Measurements from ENCODE around the gene PRKCD. TPM values are rescaled to one million over a fixed set of nuclear protein-coding genes. Genes with fewer than 3 reads are reported as not detected.

The PRKCD gene
- total RNA-seq, 1 donor from 2014 or later: 24.0 TPM

- no peak for TF ChIP-seq CTCF (conservative IDR thresholded peaks at IDR 0.05)
- Mint-ChIP-seq H3K4me3 (no peak overlapping the region), H3K36me3 (no peaks in the 10 kb centered on the region), H3K9me3 (no peaks in the 10 kb centered on the region), H3K27ac (no peak overlapping the region), H3K27me3 (peaks cover 25% of the 10 kb centered on the region), H3K4me1 (ENCODE audit: unreplicated experiment) (peaks cover 28% of the 10 kb centered on the region)
- DNase-seq (ENCODE audit: extremely low spot score, unreplicated experiment): no peak
These were observed 5.2 kb upstream of the PRKCD start for GRCh38 chr3:53155760-53156159.

- TF ChIP-seq CTCF (conservative IDR thresholded peaks at IDR 0.05): no peak
- Mint-ChIP-seq H3K36me3 (no peaks in the 10 kb centered on the region), H3K27me3 (peaks cover 25% of the 10 kb centered on the region), H3K27ac (no peak overlapping the region), H3K4me3 (no peak overlapping the region), H3K4me1 (ENCODE audit: unreplicated experiment) (peaks cover 28% of the 10 kb centered on the region), H3K9me3 (no peaks in the 10 kb centered on the region)
- no peak for DNase-seq (ENCODE audit: extremely low spot score, unreplicated experiment)
These were observed 4.6 kb upstream of the PRKCD start for GRCh38 chr3:53156368-53156834.

GRCh38 chr3:53157974-53158580 lies 2.9 kb upstream of the PRKCD start:
- no peak overlapping the region for H3K27ac Mint-ChIP-seq
- no peak overlapping the region for H3K4me3 Mint-ChIP-seq
- no peaks in the 10 kb centered on the region for H3K36me3 Mint-ChIP-seq
- H3K9me3 Mint-ChIP-seq: no peaks in the 10 kb centered on the region
- peaks cover 28% of the 10 kb centered on the region for H3K27me3 Mint-ChIP-seq
- TF ChIP-seq CTCF (conservative IDR thresholded peaks at IDR 0.05): no peak
- H3K4me1 Mint-ChIP-seq (ENCODE audit: unreplicated experiment): peaks cover 37% of the 10 kb centered on the region
- DNase-seq (ENCODE audit: extremely low spot score, unreplicated experiment): no peak

- peak overlapping the region; percentile 89 for H3K4me3 Mint-ChIP-seq
- DNase-seq (ENCODE audit: extremely low spot score, unreplicated experiment): no peak
- peak overlapping the region; percentile 81 for H3K27ac Mint-ChIP-seq
- H3K36me3 Mint-ChIP-seq: no peaks in the 10 kb centered on the region
- TF ChIP-seq CTCF (conservative IDR thresholded peaks at IDR 0.05): no peak
- H3K27me3 Mint-ChIP-seq: peaks cover 25% of the 10 kb centered on the region
- H3K9me3 Mint-ChIP-seq: no peaks in the 10 kb centered on the region
- peaks cover 39% of the 10 kb centered on the region for H3K4me1 Mint-ChIP-seq (ENCODE audit: unreplicated experiment)
These were observed 2.2 kb upstream of the PRKCD start for GRCh38 chr3:53158765-53159155.

GRCh38 chr3:53159156-53160060 lies 1.6 kb upstream of the PRKCD start:
- peak overlapping the region; percentile 89 for H3K4me3 Mint-ChIP-seq
- H3K4me1 Mint-ChIP-seq (ENCODE audit: unreplicated experiment): peaks cover 38% of the 10 kb centered on the region
- H3K36me3 Mint-ChIP-seq: no peaks in the 10 kb centered on the region
- no peak for DNase-seq (ENCODE audit: extremely low spot score, unreplicated experiment)
- peak overlapping the region; percentile 81 for H3K27ac Mint-ChIP-seq
- no peaks in the 10 kb centered on the region for H3K9me3 Mint-ChIP-seq
- no peak for TF ChIP-seq CTCF (conservative IDR thresholded peaks at IDR 0.05)
- peaks cover 24% of the 10 kb centered on the region for H3K27me3 Mint-ChIP-seq

Measured in type B pancreatic cell (in vitro differentiated cells).